ENCODE measurements around the gene PLEKHG3.

Gene PLEKHG3

GRCh38 chr14:64743061-64743460 is 38.8 kb downstream of the PLEKHG3 start:
- DNase-seq (ENCODE audit: insufficient read length, low spot score) (no peak), FAIRE-seq (no peak)

- no peak for FAIRE-seq
- no peak for DNase-seq (ENCODE audit: insufficient read length, low spot score)
Measured at GRCh38 chr14:64745511-64746091, 41.4 kb downstream of the PLEKHG3 start.

- no peak for DNase-seq (ENCODE audit: insufficient read length, low spot score)
- no peak for FAIRE-seq
Measured at GRCh38 chr14:64746298-64747250, 42.4 kb downstream of the PLEKHG3 start.

- DNase-seq (ENCODE audit: insufficient read length, low spot score): no peak
- FAIRE-seq: no peak
Measured at GRCh38 chr14:64747327-64747726, 43.1 kb downstream of the PLEKHG3 start.

- DNase-seq (ENCODE audit: insufficient read length, low spot score) (no peak), FAIRE-seq (no peak)
Measured at GRCh38 chr14:64748521-64748920, 44.3 kb downstream of the PLEKHG3 start.

- no peak for DNase-seq (ENCODE audit: insufficient read length, low spot score)
- no peak for FAIRE-seq
Measured at GRCh38 chr14:64748995-64749714, 44.9 kb downstream of the PLEKHG3 start.

GRCh38 chr14:64752909-64753308 is 48.7 kb downstream of the PLEKHG3 start:
- DNase-seq (ENCODE audit: insufficient read length, low spot score) (no peak), FAIRE-seq (no peak)

GRCh38 chr14:64753374-64753773 is 49.1 kb downstream of the PLEKHG3 start:
- DNase-seq (ENCODE audit: insufficient read length, low spot score) (no peak), FAIRE-seq (no peak)

- DNase-seq (ENCODE audit: insufficient read length, low spot score): no peak
- no peak for FAIRE-seq
Measured at GRCh38 chr14:64753999-64754398, 49.8 kb downstream of the PLEKHG3 start.

- no peak for FAIRE-seq
- DNase-seq (ENCODE audit: insufficient read length, low spot score): no peak
Measured at GRCh38 chr14:64754685-64755084, 50.5 kb downstream of the PLEKHG3 start.

GRCh38 chr14:64755781-64756221 is 51.6 kb downstream of the PLEKHG3 start:
- no peak for FAIRE-seq
- no peak for DNase-seq (ENCODE audit: insufficient read length, low spot score)

GRCh38 chr14:64756712-64757111 is 52.5 kb downstream of the PLEKHG3 start:
- DNase-seq (ENCODE audit: insufficient read length, low spot score): no peak
- no peak for FAIRE-seq

GRCh38 chr14:64757601-64758000 is 53.4 kb downstream of the PLEKHG3 start:
- FAIRE-seq: no peak
- DNase-seq (ENCODE audit: insufficient read length, low spot score): no peak

GRCh38 chr14:64758025-64758521 is 53.8 kb downstream of the PLEKHG3 start:
- DNase-seq (ENCODE audit: insufficient read length, low spot score) (no peak), FAIRE-seq (no peak)

- DNase-seq (ENCODE audit: insufficient read length, low spot score) (no peak), FAIRE-seq (no peak)
Measured at GRCh38 chr14:64758691-64759554, 54.7 kb downstream of the PLEKHG3 start.

GRCh38 chr14:64759555-64759938 is 55.3 kb downstream of the PLEKHG3 start:
- DNase-seq (ENCODE audit: insufficient read length, low spot score): no peak
- no peak for FAIRE-seq

GRCh38 chr14:64760146-64760755 is 56.0 kb downstream of the PLEKHG3 start:
- peak; percentile 64 for DNase-seq (ENCODE audit: insufficient read length, low spot score)
- FAIRE-seq: no peak

GRCh38 chr14:64760916-64761315 is 56.7 kb downstream of the PLEKHG3 start:
- no peak for FAIRE-seq
- no peak for DNase-seq (ENCODE audit: insufficient read length, low spot score)

GRCh38 chr14:64761441-64762043 is 57.3 kb downstream of the PLEKHG3 start:
- FAIRE-seq (no peak), DNase-seq (ENCODE audit: insufficient read length, low spot score) (no peak)
